HEK293 (cell line): ENCODE results near the gene TBXA2R.

ENCODE experiments used
- SALL2 ChIP-seq: fragments of 450-650 bp; formaldehyde crosslinking; IDR thresholded peaks from 2 replicates; pipeline ENCODE4 v1.5.0; 2017; ENCODE audit warnings: missing biosample characterization, mild to moderate bottlenecking, missing genetic modification characterization, borderline replicate concordance
- SP7 ChIP-seq: fragments of 450-650 bp; formaldehyde crosslinking; IDR thresholded peaks from 2 replicates; pipeline ENCODE4 v1.5.1; 2016; ENCODE audit warnings: missing biosample characterization, missing genetic modification characterization
- ZNF830 ChIP-seq: fragments of 450-650 bp; IDR thresholded peaks from 2 replicates; pipeline ENCODE4 v1.5.0; 2018; ENCODE audit warnings: missing biosample characterization, missing genetic modification characterization, low read depth, mild to moderate bottlenecking, moderate library complexity
- TF ChIP-seq, protein P1 (sequence below): fragments of 450-650 bp; formaldehyde crosslinking; IDR thresholded peaks from 2 replicates; pipeline ENCODE4 v1.5.1; 2016; ENCODE audit warnings: missing biosample characterization, missing genetic modification characterization
- TF ChIP-seq, protein P2 (sequence below): fragments of 450-650 bp; formaldehyde crosslinking; IDR thresholded peaks from 2 replicates; pipeline ENCODE4 v1.5.1; 2016; ENCODE audit warnings: missing biosample characterization, missing genetic modification characterization

DNA sequence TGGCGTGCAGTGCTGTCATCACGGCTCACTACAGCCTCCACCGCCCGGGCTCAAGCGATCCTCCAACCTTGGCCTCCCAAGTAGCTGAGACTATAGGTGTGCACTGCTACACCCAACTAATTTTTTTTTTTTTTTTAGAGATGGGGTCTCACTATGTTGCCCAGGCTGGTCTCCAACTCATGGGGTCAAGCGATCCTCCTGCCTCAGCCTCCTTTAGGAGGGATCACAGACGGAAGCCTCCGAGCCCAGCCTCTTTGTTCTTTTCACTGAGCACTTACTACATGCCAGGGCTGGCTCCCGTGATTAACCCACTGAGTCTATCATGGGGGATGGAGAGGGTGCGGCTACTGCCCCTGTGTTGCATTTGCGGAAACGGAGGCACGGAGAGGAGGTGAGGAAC is 32.8 kb upstream of the TBXA2R start:
- no peak for TF ChIP-seq ZNF830 (tag by site-specific recombination)
- TF ChIP-seq SP7 = no peak
- TF ChIP-seq, protein P1, sequence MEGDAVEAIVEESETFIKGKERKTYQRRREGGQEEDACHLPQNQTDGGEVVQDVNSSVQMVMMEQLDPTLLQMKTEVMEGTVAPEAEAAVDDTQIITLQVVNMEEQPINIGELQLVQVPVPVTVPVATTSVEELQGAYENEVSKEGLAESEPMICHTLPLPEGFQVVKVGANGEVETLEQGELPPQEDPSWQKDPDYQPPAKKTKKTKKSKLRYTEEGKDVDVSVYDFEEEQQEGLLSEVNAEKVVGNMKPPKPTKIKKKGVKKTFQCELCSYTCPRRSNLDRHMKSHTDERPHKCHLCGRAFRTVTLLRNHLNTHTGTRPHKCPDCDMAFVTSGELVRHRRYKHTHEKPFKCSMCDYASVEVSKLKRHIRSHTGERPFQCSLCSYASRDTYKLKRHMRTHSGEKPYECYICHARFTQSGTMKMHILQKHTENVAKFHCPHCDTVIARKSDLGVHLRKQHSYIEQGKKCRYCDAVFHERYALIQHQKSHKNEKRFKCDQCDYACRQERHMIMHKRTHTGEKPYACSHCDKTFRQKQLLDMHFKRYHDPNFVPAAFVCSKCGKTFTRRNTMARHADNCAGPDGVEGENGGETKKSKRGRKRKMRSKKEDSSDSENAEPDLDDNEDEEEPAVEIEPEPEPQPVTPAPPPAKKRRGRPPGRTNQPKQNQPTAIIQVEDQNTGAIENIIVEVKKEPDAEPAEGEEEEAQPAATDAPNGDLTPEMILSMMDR = no peak
- TF ChIP-seq, protein P2, sequence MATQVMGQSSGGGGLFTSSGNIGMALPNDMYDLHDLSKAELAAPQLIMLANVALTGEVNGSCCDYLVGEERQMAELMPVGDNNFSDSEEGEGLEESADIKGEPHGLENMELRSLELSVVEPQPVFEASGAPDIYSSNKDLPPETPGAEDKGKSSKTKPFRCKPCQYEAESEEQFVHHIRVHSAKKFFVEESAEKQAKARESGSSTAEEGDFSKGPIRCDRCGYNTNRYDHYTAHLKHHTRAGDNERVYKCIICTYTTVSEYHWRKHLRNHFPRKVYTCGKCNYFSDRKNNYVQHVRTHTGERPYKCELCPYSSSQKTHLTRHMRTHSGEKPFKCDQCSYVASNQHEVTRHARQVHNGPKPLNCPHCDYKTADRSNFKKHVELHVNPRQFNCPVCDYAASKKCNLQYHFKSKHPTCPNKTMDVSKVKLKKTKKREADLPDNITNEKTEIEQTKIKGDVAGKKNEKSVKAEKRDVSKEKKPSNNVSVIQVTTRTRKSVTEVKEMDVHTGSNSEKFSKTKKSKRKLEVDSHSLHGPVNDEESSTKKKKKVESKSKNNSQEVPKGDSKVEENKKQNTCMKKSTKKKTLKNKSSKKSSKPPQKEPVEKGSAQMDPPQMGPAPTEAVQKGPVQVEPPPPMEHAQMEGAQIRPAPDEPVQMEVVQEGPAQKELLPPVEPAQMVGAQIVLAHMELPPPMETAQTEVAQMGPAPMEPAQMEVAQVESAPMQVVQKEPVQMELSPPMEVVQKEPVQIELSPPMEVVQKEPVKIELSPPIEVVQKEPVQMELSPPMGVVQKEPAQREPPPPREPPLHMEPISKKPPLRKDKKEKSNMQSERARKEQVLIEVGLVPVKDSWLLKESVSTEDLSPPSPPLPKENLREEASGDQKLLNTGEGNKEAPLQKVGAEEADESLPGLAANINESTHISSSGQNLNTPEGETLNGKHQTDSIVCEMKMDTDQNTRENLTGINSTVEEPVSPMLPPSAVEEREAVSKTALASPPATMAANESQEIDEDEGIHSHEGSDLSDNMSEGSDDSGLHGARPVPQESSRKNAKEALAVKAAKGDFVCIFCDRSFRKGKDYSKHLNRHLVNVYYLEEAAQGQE (tag by site-specific recombination) = no peak
- no peak for TF ChIP-seq SALL2 (tag by site-specific recombination)
